Activated T-helper 2 cell treated with anti-CD3 and anti-CD28 coated beads, Interferon-gamma antibody, Interleukin-2, Interleukin-4, amounts not matched to agents 10 μg/mL and 5 μg/mL and 100 μg/mL, durations not matched to agents 14 hours and 24 hours and 36 hours (primary cell): ENCODE data around the gene COL20A1. TPM values are rescaled to one million over a fixed set of nuclear protein-coding genes. Genes with fewer than 3 reads are reported as not detected.

Source experiments
- DNase-seq: peaks from one replicate; pipeline ENCODE4 v3.0.0; 2021; ENCODE audit warnings: low spot score
- H3K27ac Mint-ChIP-seq: one replicate; pipeline ENCODE4 v1.8.0; 2021; ENCODE audit warnings: mixed read lengths
- H3K27me3 Mint-ChIP-seq: one replicate; pipeline ENCODE4 v1.8.0; 2021; ENCODE audit warnings: low read depth, mixed read lengths
- H3K36me3 Mint-ChIP-seq: one replicate; pipeline ENCODE4 v1.8.0; 2021; ENCODE audit warnings: low read depth, mixed read lengths
- H3K4me1 Mint-ChIP-seq: one replicate; pipeline ENCODE4 v1.8.0; 2021; ENCODE audit warnings: low read depth, mixed read lengths
- H3K4me3 Mint-ChIP-seq: one replicate; pipeline ENCODE4 v1.8.0; 2021; ENCODE audit warnings: low read depth, mild to moderate bottlenecking, moderate library complexity, mixed read lengths
- H3K9me3 Mint-ChIP-seq: one replicate; pipeline ENCODE4 v1.8.0; 2021; ENCODE audit warnings: mixed read lengths
- intact Hi-C: fragments of 100-400 bp; cut with micrococcal nuclease; formaldehyde crosslinking; loops from one replicate; pipeline ENCODE4 v1.15.1; 2023
- total RNA-seq: library from RNA; stranded (reverse); gene quantifications from 2 replicates; pipeline ENCODE4 v1.2.3, GENCODE V29; 2022

The COL20A1 gene
- total RNA-seq, 1 donor from 2014 or later, result not detected

DNA sequence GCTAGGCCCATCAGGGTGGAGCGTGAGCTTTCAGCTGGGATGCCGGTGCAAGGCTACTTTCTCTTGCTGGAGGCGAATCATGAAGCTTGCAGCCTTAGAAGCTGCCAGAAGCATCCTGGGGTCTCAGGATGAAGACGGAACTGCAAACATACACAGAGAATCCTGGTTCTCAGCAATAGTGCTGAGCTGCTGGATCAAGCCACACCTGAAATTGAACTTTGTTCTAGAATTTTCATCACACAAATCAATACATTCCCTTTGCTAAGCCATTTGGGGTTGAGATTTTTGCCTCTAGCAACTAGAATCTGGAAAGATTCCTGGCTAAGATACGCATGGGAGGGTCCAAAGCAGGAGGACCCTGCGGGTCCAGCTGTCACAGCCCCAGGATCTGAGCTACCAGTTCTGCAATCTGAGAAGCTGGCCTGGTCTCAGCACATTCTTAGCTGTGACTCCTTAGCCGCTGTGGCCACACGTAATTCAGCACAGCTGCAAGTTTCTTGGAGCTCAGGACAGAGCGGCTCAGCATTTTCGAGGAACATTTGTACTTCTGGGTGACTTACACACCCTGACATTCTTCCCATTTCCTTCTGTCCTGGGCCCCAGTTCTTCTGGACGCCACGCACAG lies 27.0 kb upstream of the COL20A1 start:
- intact Hi-C loops, result no loop called here
- Mint-ChIP-seq H3K4me1 (no peaks in the 10 kb centered on the region), H3K4me3 (no peak overlapping the region), H3K27ac (no peak overlapping the region), H3K27me3 (peaks cover 8% of the 10 kb centered on the region), H3K36me3 (no peaks in the 10 kb centered on the region), H3K9me3 (no peaks in the 10 kb centered on the region)
- no peak for DNase-seq

DNA sequence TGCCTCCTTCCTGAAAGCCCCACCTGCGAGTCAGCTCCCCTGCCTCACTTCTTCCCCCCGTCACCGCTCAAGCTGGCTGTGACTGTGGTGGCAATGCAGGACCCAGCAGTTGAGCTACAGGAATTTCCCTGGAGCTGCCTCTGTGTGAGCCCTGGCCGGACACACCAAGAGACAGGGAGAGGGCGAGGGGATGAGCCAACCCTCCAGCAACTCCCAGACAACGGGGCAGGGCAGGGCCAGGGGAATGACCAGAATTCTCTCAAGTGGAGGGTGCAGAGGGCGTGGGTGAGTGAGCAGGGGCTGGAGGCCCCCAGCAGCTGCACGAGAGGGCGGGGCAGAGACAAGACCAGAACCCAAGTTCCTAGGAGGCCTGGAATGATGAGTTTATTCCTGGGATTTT lies 25.3 kb upstream of the COL20A1 start:
- Mint-ChIP-seq H3K9me3 (no peaks in the 10 kb centered on the region), H3K27ac (no peak overlapping the region), H3K36me3 (no peaks in the 10 kb centered on the region), H3K4me1 (peaks cover 5% of the 10 kb centered on the region), H3K27me3 (peaks cover 9% of the 10 kb centered on the region), H3K4me3 (no peak overlapping the region)
- DNase-seq, result no peak
- intact Hi-C loops, result no loop called here

DNA sequence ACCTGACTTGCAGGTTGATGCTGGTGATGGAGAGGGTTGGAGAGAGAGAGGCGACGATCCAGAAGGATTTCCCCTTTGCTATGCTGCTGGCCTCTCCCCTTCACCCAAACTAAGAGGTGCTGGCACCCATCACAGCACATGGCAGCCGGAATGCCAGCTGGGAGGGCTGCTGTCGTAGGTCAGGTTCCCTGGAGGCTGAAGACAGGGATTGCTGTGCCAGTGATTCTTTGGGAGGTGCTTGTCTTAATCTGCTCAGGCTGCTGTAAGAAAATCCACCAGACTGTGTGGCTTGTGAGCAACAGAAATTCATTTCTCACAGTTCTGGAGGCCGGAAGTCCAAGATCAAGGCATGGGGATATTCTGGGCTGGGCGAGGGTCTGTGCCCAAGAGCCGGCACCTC lies 24.7 kb upstream of the COL20A1 start:
- Mint-ChIP-seq H3K27me3 (peaks cover 9% of the 10 kb centered on the region), H3K27ac (no peak overlapping the region), H3K36me3 (no peaks in the 10 kb centered on the region), H3K9me3 (no peaks in the 10 kb centered on the region), H3K4me1 (peaks cover 5% of the 10 kb centered on the region), H3K4me3 (no peak overlapping the region)
- intact Hi-C loops, result no loop called here
- no peak for DNase-seq

DNA sequence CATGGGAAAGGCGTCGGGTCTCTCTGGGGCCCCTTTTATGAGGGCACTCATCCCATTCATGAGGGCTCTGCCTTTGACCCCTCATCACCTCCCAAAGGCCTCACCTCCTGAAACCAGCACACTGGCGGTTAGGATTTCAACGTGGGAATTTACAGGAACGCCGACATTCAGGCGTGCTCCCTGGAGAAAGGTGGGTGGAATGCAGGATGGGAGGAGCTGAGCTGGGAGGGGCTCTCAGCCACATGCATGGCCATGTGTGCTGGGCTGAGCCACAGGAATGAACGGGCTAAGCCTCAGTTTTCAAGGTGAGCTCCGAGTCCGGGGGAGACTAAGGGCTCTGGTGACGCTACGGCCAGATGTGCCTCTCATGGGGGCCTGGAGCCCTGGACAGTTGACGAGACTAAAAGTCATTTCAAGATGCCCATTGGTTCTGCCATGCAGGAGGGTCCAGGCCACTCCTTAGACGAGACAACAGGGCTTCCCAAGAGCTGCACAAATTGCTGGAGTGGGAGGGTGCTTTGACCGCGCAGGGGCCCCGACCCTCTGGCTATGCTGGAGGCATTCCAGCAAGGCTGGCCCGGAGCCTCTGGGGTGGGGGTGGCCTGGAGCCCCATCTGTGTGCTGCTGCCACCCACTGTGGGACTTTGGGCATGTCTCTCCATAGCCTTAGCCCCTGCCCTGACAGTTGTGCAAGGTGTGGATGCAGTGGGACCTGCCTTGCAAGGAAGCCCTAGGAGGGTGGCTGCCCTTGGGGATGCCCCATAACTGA lies 24.1 kb upstream of the COL20A1 start:
- intact Hi-C loops, result no loop called here
- H3K36me3 Mint-ChIP-seq, result no peaks in the 10 kb centered on the region

DNA sequence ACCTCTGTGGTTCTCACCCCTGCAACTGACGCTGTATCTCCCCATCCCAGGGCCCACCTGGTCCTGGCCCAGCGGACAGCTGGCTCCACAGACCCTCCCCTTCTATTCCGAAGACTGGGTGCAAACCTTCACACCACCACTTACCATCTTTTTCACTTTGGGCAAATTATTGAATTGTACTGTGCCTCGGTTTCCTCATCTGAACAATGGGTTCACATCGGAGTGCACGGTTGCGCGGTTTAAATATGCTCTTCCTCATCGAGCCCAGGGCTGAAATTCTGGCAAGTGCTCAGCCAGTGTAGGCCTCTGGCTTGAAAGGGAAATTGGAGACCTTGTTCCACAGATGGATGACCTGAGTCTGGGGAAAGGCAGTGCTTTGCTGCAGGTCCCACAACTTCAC lies 23.3 kb upstream of the COL20A1 start:
- no peaks in the 10 kb centered on the region for H3K36me3 Mint-ChIP-seq
- peak overlapping the region; percentile 13 for H3K4me3 Mint-ChIP-seq
- peaks cover 11% of the 10 kb centered on the region for H3K4me1 Mint-ChIP-seq
- no peak for DNase-seq
- peaks cover 4% of the 10 kb centered on the region for H3K27me3 Mint-ChIP-seq
- H3K9me3 Mint-ChIP-seq, result no peaks in the 10 kb centered on the region
- H3K27ac Mint-ChIP-seq, result no peak overlapping the region
- intact Hi-C loops, result no loop called here

More for the DNA sequence above, 24.1 kb upstream of the COL20A1 start:
- Mint-ChIP-seq H3K27ac (no peak overlapping the region), H3K4me1 (peaks cover 9% of the 10 kb centered on the region), H3K27me3 (peaks cover 9% of the 10 kb centered on the region), H3K9me3 (no peaks in the 10 kb centered on the region), H3K4me3 (no peak overlapping the region)
- no peak for DNase-seq

DNA sequence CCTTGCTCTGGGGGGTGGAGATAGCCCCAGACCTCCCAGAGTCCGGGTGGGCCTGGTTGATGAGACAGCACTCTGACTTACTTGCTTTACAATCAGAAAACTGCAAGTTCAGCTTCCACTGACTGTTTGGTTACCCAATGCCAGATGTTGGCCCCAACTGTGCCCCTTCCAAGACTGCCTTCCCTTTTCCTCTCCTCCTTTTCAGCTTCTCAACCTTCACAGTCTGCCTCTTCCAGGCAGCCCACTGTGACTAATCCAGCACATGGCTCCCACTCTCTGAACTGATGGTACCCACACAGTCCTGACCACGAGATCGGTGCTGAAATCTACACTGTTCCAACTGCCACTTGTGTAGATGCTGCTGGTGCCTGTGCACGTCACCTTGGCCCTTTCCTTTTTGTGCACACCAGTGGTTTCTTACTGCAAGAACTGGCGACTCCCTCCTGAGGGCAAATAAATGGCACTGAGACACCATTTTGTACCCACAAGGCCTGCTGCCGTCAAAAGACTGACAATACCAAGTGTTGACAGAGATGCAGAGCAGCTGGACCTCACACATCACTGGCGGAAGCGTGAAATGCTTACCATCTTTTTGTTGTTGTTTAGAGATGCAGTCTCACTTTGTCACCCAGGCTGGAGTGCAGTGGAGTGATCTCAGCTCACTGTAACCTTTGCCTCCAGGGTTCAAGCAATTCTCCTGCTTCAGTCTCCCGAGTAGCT lies 22.2 kb upstream of the COL20A1 start:
- DNase-seq, result no peak
- Mint-ChIP-seq H3K4me3 (peak overlapping the region; percentile 14), H3K4me1 (peaks cover 13% of the 10 kb centered on the region), H3K27me3 (peaks cover 4% of the 10 kb centered on the region), H3K9me3 (no peaks in the 10 kb centered on the region), H3K36me3 (peaks cover 4% of the 10 kb centered on the region), H3K27ac (no peak overlapping the region)
- intact Hi-C loops, result loop anchor here (1.0 kb wide), 1 partner anchor 54 kb away; the partner anchor contains the start of gene YTHDF1

DNA sequence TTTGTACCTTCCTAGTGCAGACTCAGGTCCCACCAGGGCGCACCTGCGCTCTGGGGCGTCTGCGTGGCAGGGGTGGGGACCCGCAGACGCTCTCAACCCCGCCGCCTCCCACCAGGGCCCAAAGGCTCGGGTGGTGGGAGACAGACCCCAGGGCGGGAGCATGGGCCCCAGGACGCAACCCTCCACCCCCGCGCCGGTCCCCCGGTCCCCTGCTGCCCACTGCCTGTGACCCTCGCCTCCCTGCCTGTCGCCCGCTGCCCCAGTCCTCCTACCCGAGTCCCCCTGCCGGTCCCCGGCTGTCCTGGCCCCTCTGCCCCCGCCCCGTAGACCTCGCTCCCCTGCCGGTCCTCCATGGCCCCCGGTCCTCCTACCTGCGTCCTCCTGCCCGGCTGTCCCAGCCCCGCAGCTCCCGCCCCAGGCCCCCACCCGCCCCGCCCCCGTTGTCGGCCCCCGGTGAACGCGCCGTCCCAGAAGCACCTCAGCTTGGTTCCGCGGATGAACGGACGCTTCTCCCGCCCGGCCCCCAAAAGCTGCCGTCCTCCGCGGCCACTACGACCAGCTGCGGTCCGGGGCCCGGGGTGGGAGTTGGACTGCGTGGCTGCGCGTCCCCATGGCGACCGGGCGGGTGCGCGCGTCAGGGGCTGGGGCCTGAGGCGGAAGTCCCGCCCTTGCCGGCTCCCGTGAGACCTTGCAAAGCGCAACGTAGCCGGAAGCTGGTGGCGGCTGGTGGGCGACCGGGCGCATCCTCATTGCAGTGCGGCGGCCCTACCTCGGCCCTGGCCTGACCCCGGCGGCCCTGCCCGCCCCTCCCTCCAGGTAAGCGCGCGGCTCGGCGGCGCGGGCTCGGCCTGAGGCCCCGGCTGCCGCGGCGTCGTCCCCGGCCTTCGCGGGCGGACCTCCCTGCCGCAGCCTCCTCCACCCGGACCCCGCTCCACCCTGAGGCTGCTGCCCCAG lies 20.6 kb upstream of the COL20A1 start, which contains the start of gene ARFGAP1:
TSS of gene ARFGAP1 (plus strand) at position 709 of the 954 bp plus-strand sequence. CDS start 2,768 bp downstream, outside the sequence.
- Mint-ChIP-seq H3K9me3 (no peaks in the 10 kb centered on the region), H3K27me3 (peaks cover 4% of the 10 kb centered on the region), H3K4me1 (peaks cover 13% of the 10 kb centered on the region), H3K27ac (peak within 1 kb of the TSS; percentile 89), H3K4me3 (peak within 1 kb of the TSS; percentile 91), H3K36me3 (peaks cover 14% of the 10 kb centered on the region)
- peak; percentile 85 for DNase-seq
- intact Hi-C loops, result no loop called here

DNA sequence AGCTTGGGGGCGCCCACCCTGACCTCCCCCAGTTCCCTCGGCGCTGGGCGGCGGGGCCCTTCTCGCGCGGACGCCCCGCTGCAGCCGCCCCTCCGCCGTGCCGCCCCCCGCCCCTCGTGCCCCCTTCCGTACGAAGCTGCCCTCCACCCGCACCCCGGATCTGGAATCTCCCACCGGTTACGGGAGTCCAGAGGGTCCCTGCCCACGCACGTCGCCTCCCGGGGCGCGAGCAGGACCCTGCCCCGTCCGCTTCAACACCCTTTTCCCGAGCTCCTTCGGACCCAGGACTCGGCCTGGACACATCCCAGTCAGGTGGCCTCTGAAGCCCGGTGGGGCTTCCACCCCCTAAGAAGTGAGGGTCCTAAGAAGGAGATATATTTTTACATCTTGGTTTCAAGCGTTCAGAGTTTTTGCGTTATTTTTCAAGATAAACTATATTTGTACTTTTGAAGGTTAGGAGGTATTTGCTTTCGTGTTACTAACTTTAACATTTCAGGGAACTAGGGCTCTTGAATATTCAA lies 19.9 kb upstream of the COL20A1 start:
- intact Hi-C loops, result no loop called here
- peak overlapping the region; percentile 91 for H3K4me3 Mint-ChIP-seq

DNA sequence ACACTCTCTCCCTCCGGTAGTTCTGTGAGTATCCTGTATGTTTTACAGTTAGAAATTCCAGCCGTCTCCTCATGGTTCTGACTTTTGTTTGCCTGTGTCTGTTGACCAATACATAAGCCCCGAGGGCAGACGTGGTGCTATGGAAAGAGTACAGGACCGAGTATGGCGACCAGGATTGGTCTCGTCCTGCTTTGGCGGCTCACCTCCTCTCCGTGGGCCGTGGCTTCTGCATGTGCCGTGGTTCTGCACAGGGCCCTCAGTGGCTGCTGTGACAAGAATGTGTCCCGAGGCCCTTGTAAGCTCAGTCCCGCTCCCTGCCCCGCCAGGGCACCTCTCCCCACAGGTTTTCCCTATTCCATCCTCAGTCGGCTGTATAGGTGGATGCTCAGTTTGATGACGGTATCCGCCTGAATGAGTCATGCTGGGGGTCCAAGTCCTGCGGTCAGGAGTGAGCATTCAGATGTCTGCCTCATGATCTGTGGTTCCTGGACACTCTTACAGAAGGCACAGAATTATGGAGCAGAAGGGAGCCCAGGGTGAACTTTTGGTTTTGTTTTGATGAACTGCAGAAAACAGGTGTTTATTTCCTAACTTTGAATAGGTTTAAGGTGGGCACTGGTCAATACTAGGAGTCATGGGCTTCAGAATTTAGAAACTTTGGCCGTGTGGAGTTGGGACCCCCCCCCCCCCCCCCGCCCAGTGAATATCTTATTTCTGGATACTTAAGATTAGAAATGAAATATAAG lies 19.2 kb upstream of the COL20A1 start:
- H3K27ac Mint-ChIP-seq, result peak overlapping the region; percentile 89
- no peak for DNase-seq
- H3K4me3 Mint-ChIP-seq, result peak overlapping the region; percentile 91
- H3K36me3 Mint-ChIP-seq, result peaks cover 19% of the 10 kb centered on the region
- peaks cover 13% of the 10 kb centered on the region for H3K4me1 Mint-ChIP-seq
- peaks cover 4% of the 10 kb centered on the region for H3K27me3 Mint-ChIP-seq
- H3K9me3 Mint-ChIP-seq, result no peaks in the 10 kb centered on the region
- intact Hi-C loops, result no loop called here

More for the DNA sequence above, 19.9 kb upstream of the COL20A1 start:
- peaks cover 14% of the 10 kb centered on the region for H3K36me3 Mint-ChIP-seq
- peaks cover 4% of the 10 kb centered on the region for H3K27me3 Mint-ChIP-seq
- no peak for DNase-seq
- peaks cover 13% of the 10 kb centered on the region for H3K4me1 Mint-ChIP-seq
- no peaks in the 10 kb centered on the region for H3K9me3 Mint-ChIP-seq
- H3K27ac Mint-ChIP-seq, result peak overlapping the region; percentile 89

DNA sequence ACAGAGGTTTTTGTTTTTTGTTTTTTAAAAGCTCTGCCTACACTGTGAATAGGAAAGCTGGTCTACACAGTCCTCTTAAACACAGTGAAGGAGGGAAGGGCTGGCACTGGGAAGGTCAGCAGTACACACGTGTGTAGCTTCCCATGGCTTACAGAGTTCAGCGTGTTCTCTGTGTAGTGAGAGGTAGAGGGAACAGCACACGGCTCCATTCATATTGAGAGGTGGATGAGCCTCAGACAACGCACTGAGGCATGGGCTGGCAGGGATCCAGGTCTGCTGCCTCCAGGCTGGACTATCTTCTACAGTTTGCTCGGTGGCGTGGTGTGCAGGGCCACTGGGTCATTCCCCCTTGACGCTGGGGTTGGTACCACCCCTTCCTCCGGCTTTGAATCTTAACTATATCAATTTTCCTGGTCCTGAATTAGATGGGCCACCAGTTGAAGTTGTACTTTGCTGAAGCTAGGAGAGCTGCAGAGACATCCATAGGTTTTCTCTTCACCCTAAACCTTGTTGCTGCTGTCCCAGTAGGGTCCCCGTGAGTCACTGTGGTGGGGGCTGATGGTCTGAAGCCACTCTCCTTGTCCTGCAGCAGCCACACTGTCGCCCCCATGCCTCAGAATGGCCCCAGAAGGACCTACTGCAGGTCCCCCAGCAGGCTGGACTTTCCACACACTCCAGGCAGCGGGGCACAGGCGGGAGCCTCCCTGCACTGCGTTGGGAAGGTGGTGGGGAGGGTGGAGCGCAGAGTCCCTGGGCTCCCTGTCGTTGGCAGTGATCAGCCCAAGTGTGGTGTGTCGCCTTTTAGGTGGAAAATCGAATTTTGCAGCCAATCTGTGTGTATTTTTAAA lies 18.4 kb upstream of the COL20A1 start:
- peak overlapping the region; percentile 45 for H3K4me3 Mint-ChIP-seq
- peaks cover 25% of the 10 kb centered on the region for H3K36me3 Mint-ChIP-seq
- no peak overlapping the region for H3K27ac Mint-ChIP-seq
- H3K4me1 Mint-ChIP-seq, result peaks cover 13% of the 10 kb centered on the region
- intact Hi-C loops, result no loop called here
- DNase-seq, result no peak
- peaks cover 4% of the 10 kb centered on the region for H3K27me3 Mint-ChIP-seq
- no peaks in the 10 kb centered on the region for H3K9me3 Mint-ChIP-seq

DNA sequence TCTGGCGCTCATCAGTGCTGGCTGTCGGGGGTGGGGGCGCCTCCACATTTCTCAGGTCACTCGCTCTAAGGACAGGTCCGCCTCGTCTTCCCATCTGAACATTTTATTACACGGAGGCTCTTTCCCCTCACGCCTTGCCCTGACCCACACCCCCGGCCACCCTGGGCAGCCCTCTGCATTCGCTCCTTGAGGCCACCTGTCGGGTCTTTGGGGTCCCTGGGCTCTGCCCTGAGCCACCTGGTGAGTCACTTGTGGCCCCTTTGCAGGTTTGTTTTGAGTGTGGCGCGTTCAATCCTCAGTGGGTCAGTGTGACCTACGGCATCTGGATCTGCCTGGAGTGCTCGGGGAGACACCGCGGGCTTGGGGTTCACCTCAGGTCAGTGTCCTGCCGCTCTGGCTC lies 17.2 kb upstream of the COL20A1 start:
- peaks cover 30% of the 10 kb centered on the region for H3K36me3 Mint-ChIP-seq
- no peaks in the 10 kb centered on the region for H3K9me3 Mint-ChIP-seq
- peak overlapping the region; percentile 13 for H3K4me3 Mint-ChIP-seq

More for the DNA sequence above, 17.2 kb upstream of the COL20A1 start:
- Mint-ChIP-seq H3K27ac (no peak overlapping the region), H3K4me1 (peaks cover 13% of the 10 kb centered on the region), H3K27me3 (peaks cover 4% of the 10 kb centered on the region)
- DNase-seq, result no peak
- intact Hi-C loops, result no loop called here
